Keratinocyte (primary cell): ENCODE measurements around the gene LPIN3. TPM values are rescaled to one million over a fixed set of nuclear protein-coding genes. Genes with fewer than 3 reads are reported as not detected.

ENCODE experiments used
- DNase-seq: peaks from one replicate; pipeline ENCODE4 v3.0.0-alpha.2; 2011; ENCODE audit warnings: low read depth, missing footprints, low spot score
- FAIRE-seq: peaks from 2 replicates; lab custom pipeline; 2011; peaks lifted over from hg19 to GRCh38; lab: Jason Lieb, UNC
- H2AFZ ChIP-seq: 2 replicates; pipeline ENCODE4 v1.6.0; 2012; ENCODE audit warnings: low read length, control low read depth, inconsistent platforms; ENCODE audit not compliant: control insufficient read depth
- H3K27ac ChIP-seq: 2 replicates; pipeline ENCODE4 v1.5.1; 2011; ENCODE audit warnings: low read length; ENCODE audit not compliant: control insufficient read depth, insufficient read depth
- H3K27me3 ChIP-seq: 3 replicates; pipeline ENCODE4 v1.6.0; 2011; ENCODE audit warnings: low read length; ENCODE audit not compliant: control insufficient read depth, insufficient read depth; ENCODE audit errors: extremely low read depth
- H3K36me3 ChIP-seq, 2 experiments: 2 replicates in 1 of 2; 3 replicates in 1 of 2; pipeline ENCODE4 v1.5.1; 2011; ENCODE audit warnings: low read length in 2 of 2, mild to moderate bottlenecking in 1 of 2; ENCODE audit not compliant: control insufficient read depth in 2 of 2, insufficient read depth in 2 of 2; ENCODE audit errors: extremely low read depth in 1 of 2
- H3K4me1 ChIP-seq: 3 replicates; pipeline ENCODE4 v1.5.1; 2011; ENCODE audit warnings: low read length; ENCODE audit not compliant: control insufficient read depth, insufficient read depth; ENCODE audit errors: extremely low read depth
- H3K4me2 ChIP-seq: 3 replicates; pipeline ENCODE4 v1.6.0; 2011; ENCODE audit warnings: low read depth, low read length; ENCODE audit not compliant: control insufficient read depth, insufficient read depth; ENCODE audit errors: extremely low read depth
- H3K4me3 ChIP-seq, 3 experiments: fragments of 200-600 bp in 1 of 3; sonication (generic) in 1 of 3; 2 replicates in 2 of 3; 3 replicates in 1 of 3; pipeline ENCODE4 v1.5.1; 2011 to 2016; ENCODE audit warnings: low read length in 3 of 3, mild to moderate bottlenecking in 3 of 3, control low read depth in 2 of 3, inconsistent platforms in 1 of 3, low read depth in 1 of 3, mixed read lengths in 1 of 3, mixed run types in 1 of 3, moderate library complexity in 1 of 3; ENCODE audit not compliant: control insufficient read depth in 2 of 3, insufficient read depth in 2 of 3; ENCODE audit errors: extremely low read depth in 1 of 3
- H3K79me2 ChIP-seq: 2 replicates; pipeline ENCODE4 v1.6.0; 2012; ENCODE audit warnings: low read length; ENCODE audit not compliant: control insufficient read depth, insufficient read depth
- H3K9ac ChIP-seq: 3 replicates; pipeline ENCODE4 v1.6.0; 2011; ENCODE audit warnings: low read length; ENCODE audit not compliant: control insufficient read depth, insufficient read depth; ENCODE audit errors: extremely low read depth
- H3K9me1 ChIP-seq: 3 replicates; pipeline ENCODE4 v1.6.0; 2011; ENCODE audit warnings: low read length; ENCODE audit not compliant: control insufficient read depth, insufficient read depth; ENCODE audit errors: extremely low read depth
- H3K9me3 ChIP-seq: 2 replicates; pipeline ENCODE4 v1.5.1; 2012; ENCODE audit warnings: low read depth, low read length; ENCODE audit not compliant: control insufficient read depth
- H4K20me1 ChIP-seq: 3 replicates; pipeline ENCODE4 v1.6.0; 2011; ENCODE audit warnings: low read length; ENCODE audit not compliant: control insufficient read depth, insufficient read depth; ENCODE audit errors: extremely low read depth
- CTCF ChIP-seq, 3 experiments: IDR thresholded peaks in 1 of 3; conservative IDR thresholded peaks in 1 of 3; optimal IDR thresholded peaks in 1 of 3; 2 replicates in 2 of 3; 3 replicates in 1 of 3; pipeline versions ENCODE3 to v1.5.1; 2011; ENCODE audit warnings: low read length in 3 of 3, mild to moderate bottlenecking in 3 of 3, moderate library complexity in 2 of 3, control low read depth in 1 of 3, inconsistent platforms in 1 of 3; ENCODE audit not compliant: insufficient read depth in 2 of 3; ENCODE audit errors: extremely low read depth in 1 of 3
- EZH2 ChIP-seq: IDR thresholded peaks from one replicate; pipeline ENCODE4 v1.6.1; 2012; ENCODE audit warnings: inconsistent platforms, mild to moderate bottlenecking, low read length, moderate library complexity
- dilution Hi-C: fragments of 300-500 bp; cut with MboI; formaldehyde crosslinking; loops from one replicate; pipeline ENCODE4 v1.7.0; 2020; ENCODE audit warnings: low sequenced_read_pairs; ENCODE audit not compliant: extremely low pct_ligation_motif_present
- polyA plus RNA-seq, 5 experiments: library from polyadenylated mRNA; depleted of rRNA in 3 of 5; stranded (reverse) in 3 of 5; stranded (forward) in 1 of 5; unstranded in 1 of 5; fragments of >200 nt; gene quantifications; 1 replicate in 1 of 5; 2 replicates in 3 of 5; 3 replicates in 1 of 5; pipeline versions ENCODE4 v1.2.1 to v1.2.3, GENCODE V29; 2011 to 2012; ENCODE audit warnings: missing spikeins in 2 of 5, low read depth in 1 of 5, low replicate concordance in 1 of 5

Gene LPIN3
- polyA plus RNA-seq, 1 donor (not counting 4 experiments of a cell fraction or from before 2014, with no cell fraction given) = 15.6 TPM

- no peak for DNase-seq
- Histone ChIP-seq H3K9me3 (no peaks in the 10 kb centered on the region), H3K27me3 (peaks cover 38% of the 10 kb centered on the region), H2AFZ (no peak overlapping the region), H3K9ac (no peak overlapping the region), H3K4me2 (no peak overlapping the region), H3K4me1 (no peaks in the 10 kb centered on the region), H3K9me1 (no peaks in the 10 kb centered on the region), H3K36me3 (no peaks in the 10 kb centered on the region), H4K20me1 (no peaks in the 10 kb centered on the region), H3K4me3 (no peak overlapping the region), H3K27ac (no peak overlapping the region), H3K79me2 (no peaks in the 10 kb centered on the region)
- dilution Hi-C loops = no loop called here
- no peak for FAIRE-seq
- TF ChIP-seq EZH2 (no peak), CTCF (optimal IDR thresholded peaks at IDR 0.05 in 1 of 3, IDR thresholded peaks at IDR 0.05 in 1 of 3, conservative IDR thresholded peaks at IDR 0.05 in 1 of 3; ENCODE audit: extremely low read depth in 1 of 3, insufficient read depth in 2 of 3, low read length in 3 of 3) (no peak)
These were observed 36.7 kb downstream of the LPIN3 start for GRCh38 chr20:41377275-41377674.

- H3K27me3 ChIP-seq = peaks cover 21% of the 10 kb centered on the region
- DNase-seq (no peak), FAIRE-seq (no peak)
- H3K4me3 ChIP-seq = no peak overlapping the region
- H3K4me2 ChIP-seq = no peak overlapping the region
- H3K36me3 ChIP-seq = no peaks in the 10 kb centered on the region
- H3K4me1 ChIP-seq = no peaks in the 10 kb centered on the region
- dilution Hi-C loops = no loop called here
- H3K27ac ChIP-seq = no peak overlapping the region
- no peak for TF ChIP-seq EZH2
- TF ChIP-seq CTCF (optimal IDR thresholded peaks at IDR 0.05 in 1 of 3, IDR thresholded peaks at IDR 0.05 in 1 of 3, conservative IDR thresholded peaks at IDR 0.05 in 1 of 3; ENCODE audit: extremely low read depth in 1 of 3, insufficient read depth in 2 of 3, low read length in 3 of 3) = no peak
- no peaks in the 10 kb centered on the region for H3K9me1 ChIP-seq
- no peak overlapping the region for H2AFZ ChIP-seq
- H4K20me1 ChIP-seq = no peaks in the 10 kb centered on the region
- no peaks in the 10 kb centered on the region for H3K79me2 ChIP-seq
- H3K9ac ChIP-seq = no peak overlapping the region
- no peaks in the 10 kb centered on the region for H3K9me3 ChIP-seq
These were observed 38.9 kb downstream of the LPIN3 start for GRCh38 chr20:41379551-41379950.
